A549 (cell line): ENCODE data around the gene IL10RA. TPM values are rescaled to one million over a fixed set of nuclear protein-coding genes. Genes with fewer than 3 reads are reported as not detected.

Experiments
- ATAC-seq, 2 experiments: fragments of 200-7000 bp in 1 of 2; fragments of >200 bp in 1 of 2; cut with Nextera tagmentation in 1 of 2; cut with Tn5 transposase in 1 of 2; 3 replicates each; pipeline versions ENCODE4 v1.8.0 to v1.9.1; 2018 to 2020; ENCODE audit warnings: mild to moderate bottlenecking in 1 of 2, moderate library complexity in 1 of 2
- CTCF ChIA-PET: fragments of 300-600 bp; sonication (Branson Sonifier 250); formaldehyde crosslinking; extraction: SDS; loops from one replicate; lab custom pipeline; 2021; ENCODE audit warnings: antibody characterized with exemption, inconsistent platforms; lab: Yijun Ruan, JAX
- POLR2A ChIA-PET: fragments of 350-600 bp; formaldehyde crosslinking; extraction: SDS; loops from one replicate; lab custom pipeline; 2021; ENCODE audit warnings: antibody characterized with exemption, inconsistent platforms; lab: Yijun Ruan, JAX
- DNase-seq, 2 experiments: peaks; one replicate each; pipeline versions ENCODE4 v3.0.0 to v3.0.0-alpha.2; 2011 to 2016; ENCODE audit warnings: low read depth in 1 of 2, low spot score in 1 of 2
- FAIRE-seq: peaks from 2 replicates; lab custom pipeline; 2011; peaks lifted over from hg19 to GRCh38; lab: Jason Lieb, UNC
- H3K27ac ChIP-seq, 2 experiments: fragments of >200 bp; sonication (Bioruptor Twin); formaldehyde crosslinking; 3 replicates each; pipeline ENCODE4 v1.5.1; 2016 to 2017
- H3K4me1 ChIP-seq: fragments of >200 bp; sonication (Bioruptor Twin); formaldehyde crosslinking; 3 replicates; pipeline ENCODE4 v1.6.1; 2016
- H3K4me2 ChIP-seq: fragments of >200 bp; sonication (Bioruptor Twin); formaldehyde crosslinking; 3 replicates; pipeline ENCODE4 v1.6.1; 2016
- H3K4me3 ChIP-seq: fragments of >200 bp; sonication (Bioruptor Twin); formaldehyde crosslinking; 3 replicates; pipeline ENCODE4 v1.5.1; 2016
- H3K9me3 ChIP-seq: fragments of >200 bp; sonication (Bioruptor Twin); formaldehyde crosslinking; 3 replicates; pipeline ENCODE4 v1.6.1; 2016
- ATOH8 ChIP-seq: fragments of 250-450 bp; sonication (Bioruptor Pico); IDR thresholded peaks from 2 replicates; pipeline ENCODE4 v1.5.0; 2020; ENCODE audit warnings: low read depth, mild to moderate bottlenecking, moderate library complexity
- CBX2 ChIP-seq: fragments of 200-600 bp; sonication (generic); IDR thresholded peaks from 2 replicates; pipeline ENCODE4 v1.6.1; 2016; ENCODE audit warnings: low read depth, mild to moderate bottlenecking, borderline replicate concordance
- CBX8 ChIP-seq: fragments of 200-600 bp; sonication (generic); IDR thresholded peaks from 2 replicates; pipeline ENCODE4 v1.6.1; 2016
- CEBPB ChIP-seq, 2 experiments: fragments of >200 bp in 1 of 2; sonication (Bioruptor Twin) in 1 of 2; formaldehyde crosslinking in 1 of 2; IDR thresholded peaks; 2 replicates each; pipeline ENCODE4 v1.6.1; 2012 to 2016
- CHD2 ChIP-seq: fragments of 150-350 bp; IDR thresholded peaks from 2 replicates; pipeline ENCODE4 v1.6.1; 2014; ENCODE audit warnings: low read length; ENCODE audit not compliant: partially characterized antibody
- CHD4 ChIP-seq: fragments of 200-600 bp; sonication (generic); IDR thresholded peaks from 2 replicates; pipeline ENCODE4 v1.6.1; 2016; ENCODE audit warnings: antibody characterized with exemption, mild to moderate bottlenecking, borderline replicate concordance
- FOSL2 ChIP-seq, 2 experiments: fragments of 450-650 bp in 1 of 2; fragments of >200 bp in 1 of 2; sonication (Bioruptor Twin) in 1 of 2; formaldehyde crosslinking; IDR thresholded peaks; 2 replicates each; pipeline versions ENCODE4 v1.5.0 to v1.6.1; 2016 to 2020; ENCODE audit warnings: mild to moderate bottlenecking in 1 of 2, moderate library complexity in 1 of 2
- HDAC2 ChIP-seq: fragments of 200-600 bp; sonication (generic); IDR thresholded peaks from 2 replicates; pipeline ENCODE4 v1.6.1; 2016
- HOXB13 ChIP-seq: fragments of 250-450 bp; sonication (Bioruptor Pico); IDR thresholded peaks from 2 replicates; pipeline ENCODE4 v1.5.0; 2020; ENCODE audit warnings: low read depth, mild to moderate bottlenecking, moderate library complexity
- HOXB5 ChIP-seq: fragments of 250-450 bp; sonication (Bioruptor Pico); IDR thresholded peaks from 2 replicates; pipeline ENCODE4 v1.5.0; 2020; ENCODE audit warnings: mild to moderate bottlenecking, moderate library complexity
- JUN ChIP-seq, 2 experiments: fragments of >200 bp; sonication (Bioruptor Twin); formaldehyde crosslinking; IDR thresholded peaks; 2 replicates in 1 of 2; 3 replicates in 1 of 2; pipeline ENCODE4 v1.6.1; 2016 to 2017
- JUNB ChIP-seq: fragments of >200 bp; sonication (Bioruptor Twin); formaldehyde crosslinking; IDR thresholded peaks from 2 replicates; pipeline ENCODE4 v1.6.1; 2016
- KDM1A ChIP-seq: fragments of 200-600 bp; sonication (generic); IDR thresholded peaks from 2 replicates; pipeline ENCODE4 v1.6.1; 2016; ENCODE audit warnings: low read depth, mild to moderate bottlenecking
- NFE2L2 ChIP-seq: fragments of 150-350 bp; conservative IDR thresholded peaks from 2 replicates; pipeline ENCODE4 v1.6.1; 2014; ENCODE audit warnings: low read length
- NPAS2 ChIP-seq: fragments of 250-450 bp; sonication (Bioruptor Pico); IDR thresholded peaks from 2 replicates; pipeline ENCODE4 v1.8.0; 2022; ENCODE audit warnings: mild to moderate bottlenecking, moderate library complexity, borderline replicate concordance
- POLR2A ChIP-seq: IDR thresholded peaks from 2 replicates; pipeline ENCODE4 v1.6.1; 2012; ENCODE audit warnings: mild to moderate bottlenecking, low read length
- SMC3 ChIP-seq: fragments of >200 bp; sonication (Bioruptor Twin); formaldehyde crosslinking; IDR thresholded peaks from 3 replicates; pipeline ENCODE4 v1.6.1; 2018; ENCODE audit warnings: inconsistent platforms
- TP53 ChIP-seq: fragments of 250-450 bp; sonication (Bioruptor Pico); IDR thresholded peaks from 2 replicates; pipeline ENCODE4 v1.5.0; 2021; ENCODE audit warnings: mild to moderate bottlenecking, moderate library complexity
- ZFP36 ChIP-seq: fragments of 450-650 bp; IDR thresholded peaks from 2 replicates; pipeline ENCODE4 v1.6.1; 2014; ENCODE audit warnings: borderline replicate concordance; ENCODE audit not compliant: partially characterized antibody
- ZNF302 ChIP-seq: fragments of 250-450 bp; sonication (Bioruptor Pico); IDR thresholded peaks from 2 replicates; pipeline ENCODE4 v1.9.0; 2021; ENCODE audit warnings: inconsistent platforms, mild to moderate bottlenecking, moderate library complexity
- WGBS: methylation state at CpG from one replicate; pipeline ENCODE4 v1.1.6; 2017; ENCODE audit errors: missing lambda C conversion rate; 5-methylcytosine and 5-hydroxymethylcytosine counted together
- polyA plus RNA-seq, 4 experiments: library from polyadenylated mRNA; depleted of rRNA in 3 of 4; stranded (reverse); fragments of >200 nt; fragmentation: RNase III in 1 of 4; extraction: RNeasy Plus Mini Kit Qiagen cat#74134 plus additional on column Dnase treatment in 1 of 4; gene quantifications; 2 replicates in 3 of 4; 3 replicates in 1 of 4; pipeline ENCODE4 v1.2.3, GENCODE V29; 2011 to 2017
- TF ChIP-seq, protein P1 (sequence below): fragments of 450-650 bp; IDR thresholded peaks from 2 replicates; pipeline ENCODE4 v1.6.1; 2014; ENCODE audit warnings: antibody characterized with exemption
- TF ChIP-seq, protein P2 (sequence below): fragments of >200 bp; sonication (Bioruptor Twin); formaldehyde crosslinking; IDR thresholded peaks from 3 replicates; pipeline ENCODE4 v1.6.1; 2016
- TF ChIP-seq, protein P3 (sequence below): fragments of >200 bp; sonication (Bioruptor Twin); formaldehyde crosslinking; IDR thresholded peaks from 3 replicates; pipeline ENCODE4 v1.5.1; 2016
- TF ChIP-seq, protein P4 (sequence below): fragments of 250-450 bp; sonication (Bioruptor Pico); IDR thresholded peaks from 2 replicates; pipeline ENCODE4 v1.5.0; 2021; ENCODE audit warnings: mild to moderate bottlenecking, moderate library complexity, borderline replicate concordance
- TF ChIP-seq, protein P5 (sequence below): IDR thresholded peaks from 2 replicates; pipeline ENCODE4 v1.6.1; 2012

IL10RA gene
- polyA plus RNA-seq, 2 of the 4 experiments (the other 2 are of a cell fraction): 0.03 to 0.17 TPM

DNA sequence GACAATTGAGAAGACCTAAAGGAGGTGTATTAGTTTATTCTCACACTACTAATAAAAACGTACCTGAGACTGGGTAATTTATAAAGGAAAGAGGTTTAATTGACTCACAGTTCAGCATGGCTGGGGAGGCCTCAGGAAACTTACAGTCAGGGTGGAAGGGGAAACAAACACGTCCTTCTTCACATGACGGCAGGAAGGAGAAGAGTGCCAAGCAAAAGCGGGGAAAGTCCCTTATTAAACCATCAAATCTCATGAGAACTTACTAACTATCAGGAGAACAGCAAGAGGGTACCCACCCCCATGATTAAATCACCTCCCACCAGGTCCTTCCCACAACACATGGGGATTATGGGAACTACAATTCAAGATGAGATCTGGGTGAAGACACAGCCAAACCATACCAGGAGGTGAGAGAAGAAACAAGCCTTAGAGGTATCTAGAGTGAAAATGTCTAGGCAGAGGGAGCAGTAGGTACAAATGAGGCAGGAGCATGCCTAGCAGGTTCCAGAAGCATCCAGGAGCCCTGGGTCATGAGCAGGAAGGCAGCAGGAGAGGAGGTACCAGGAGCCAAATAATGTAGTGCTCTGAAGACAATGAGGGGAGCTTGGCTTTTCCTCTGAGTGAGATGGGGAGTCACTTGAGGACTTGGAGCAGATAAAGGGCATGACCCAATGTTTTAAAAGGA, 31.6 kb downstream of the IL10RA start:
- H3K4me3 ChIP-seq: no peak overlapping the region
- FAIRE-seq (no peak), DNase-seq (no peak), ATAC-seq (no peak)
- no peaks in the 10 kb centered on the region for H3K4me1 ChIP-seq
- H3K9me3 ChIP-seq: peaks cover 6% of the 10 kb centered on the region; the same call in 2 of the 3 replicates
- H3K27ac ChIP-seq: no peak overlapping the region
- no peak for TF ChIP-seq NPAS2 (CRISPR knock-in tag)
- no peak for TF ChIP-seq TP53 (CRISPR knock-in tag)
- no peak for TF ChIP-seq SMC3
- no peak overlapping the region for H3K4me2 ChIP-seq
- ChIA-PET CTCF (no interaction called here), POLR2A (no interaction called here)
- WGBS: 48% methylated on average over 4 of the region's 4 CpGs

- no peak for FAIRE-seq
- POLR2A ChIA-PET: no interaction called here
- no peak for ATAC-seq
- DNase-seq: no peak
- 2% methylated on average over 2 of the region's 2 CpGs for WGBS
- Histone ChIP-seq H3K4me1 (no peaks in the 10 kb centered on the region), H3K4me2 (no peak overlapping the region), H3K27ac (no peak overlapping the region), H3K9me3 (peaks cover 6% of the 10 kb centered on the region; the same call in 2 of the 3 replicates), H3K4me3 (no peak overlapping the region)
- CTCF ChIA-PET: no interaction called here
- TF ChIP-seq FOSL2 (IDR thresholded peaks at IDR 0.05): no peak
- TF ChIP-seq FOSL2 (CRISPR knock-in tag; IDR thresholded peaks at IDR 0.05): no peak
- TF ChIP-seq POLR2A: no peak
- no peak for TF ChIP-seq HDAC2
- TF ChIP-seq NFE2L2: no peak
- no peak for TF ChIP-seq CBX2
- TF ChIP-seq CHD4: no peak
- TF ChIP-seq HOXB13 (CRISPR knock-in tag): no peak
- TF ChIP-seq, protein P1, sequence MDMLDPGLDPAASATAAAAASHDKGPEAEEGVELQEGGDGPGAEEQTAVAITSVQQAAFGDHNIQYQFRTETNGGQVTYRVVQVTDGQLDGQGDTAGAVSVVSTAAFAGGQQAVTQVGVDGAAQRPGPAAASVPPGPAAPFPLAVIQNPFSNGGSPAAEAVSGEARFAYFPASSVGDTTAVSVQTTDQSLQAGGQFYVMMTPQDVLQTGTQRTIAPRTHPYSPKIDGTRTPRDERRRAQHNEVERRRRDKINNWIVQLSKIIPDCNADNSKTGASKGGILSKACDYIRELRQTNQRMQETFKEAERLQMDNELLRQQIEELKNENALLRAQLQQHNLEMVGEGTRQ: no peak
- no peak for TF ChIP-seq KDM1A
- TF ChIP-seq, protein P2, sequence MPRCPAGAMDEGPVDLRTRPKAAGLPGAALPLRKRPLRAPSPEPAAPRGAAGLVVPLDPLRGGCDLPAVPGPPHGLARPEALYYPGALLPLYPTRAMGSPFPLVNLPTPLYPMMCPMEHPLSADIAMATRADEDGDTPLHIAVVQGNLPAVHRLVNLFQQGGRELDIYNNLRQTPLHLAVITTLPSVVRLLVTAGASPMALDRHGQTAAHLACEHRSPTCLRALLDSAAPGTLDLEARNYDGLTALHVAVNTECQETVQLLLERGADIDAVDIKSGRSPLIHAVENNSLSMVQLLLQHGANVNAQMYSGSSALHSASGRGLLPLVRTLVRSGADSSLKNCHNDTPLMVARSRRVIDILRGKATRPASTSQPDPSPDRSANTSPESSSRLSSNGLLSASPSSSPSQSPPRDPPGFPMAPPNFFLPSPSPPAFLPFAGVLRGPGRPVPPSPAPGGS: no peak
- TF ChIP-seq ZFP36: no peak
- no peak for TF ChIP-seq CHD2
- no peak for TF ChIP-seq JUN (IDR thresholded peaks at IDR 0.05)
- TF ChIP-seq HOXB5 (CRISPR knock-in tag): no peak
- TF ChIP-seq JUNB: no peak
Observed at GRCh38 chr11:118018401-118018800, 32.2 kb downstream of the IL10RA start.

- no peak overlapping the region for H3K4me3 ChIP-seq
- no peaks in the 10 kb centered on the region for H3K4me1 ChIP-seq
- POLR2A ChIA-PET: no interaction called here
- peaks cover 6% of the 10 kb centered on the region; the same call in 2 of the 3 replicates for H3K9me3 ChIP-seq
- H3K4me2 ChIP-seq: no peak overlapping the region
- FAIRE-seq (no peak), DNase-seq (no peak), ATAC-seq (no peak)
- CTCF ChIA-PET: interaction anchor here (0.7 kb wide), 1 partner anchor 32 kb away, joined by 3 read pairs; no protein-coding TSS in a partner anchor
- H3K27ac ChIP-seq: no peak overlapping the region
- 12% methylated on average over 1 of the region's 1 CpG for whole genome bisulfite sequencing
- TF ChIP-seq CBX8 (no peak), ZNF302 (no peak), ATOH8 (no peak), SMC3 (no peak), CHD4 (no peak), CEBPB (IDR thresholded peaks at IDR 0.05) (no peak)
- TF ChIP-seq, protein P3, sequence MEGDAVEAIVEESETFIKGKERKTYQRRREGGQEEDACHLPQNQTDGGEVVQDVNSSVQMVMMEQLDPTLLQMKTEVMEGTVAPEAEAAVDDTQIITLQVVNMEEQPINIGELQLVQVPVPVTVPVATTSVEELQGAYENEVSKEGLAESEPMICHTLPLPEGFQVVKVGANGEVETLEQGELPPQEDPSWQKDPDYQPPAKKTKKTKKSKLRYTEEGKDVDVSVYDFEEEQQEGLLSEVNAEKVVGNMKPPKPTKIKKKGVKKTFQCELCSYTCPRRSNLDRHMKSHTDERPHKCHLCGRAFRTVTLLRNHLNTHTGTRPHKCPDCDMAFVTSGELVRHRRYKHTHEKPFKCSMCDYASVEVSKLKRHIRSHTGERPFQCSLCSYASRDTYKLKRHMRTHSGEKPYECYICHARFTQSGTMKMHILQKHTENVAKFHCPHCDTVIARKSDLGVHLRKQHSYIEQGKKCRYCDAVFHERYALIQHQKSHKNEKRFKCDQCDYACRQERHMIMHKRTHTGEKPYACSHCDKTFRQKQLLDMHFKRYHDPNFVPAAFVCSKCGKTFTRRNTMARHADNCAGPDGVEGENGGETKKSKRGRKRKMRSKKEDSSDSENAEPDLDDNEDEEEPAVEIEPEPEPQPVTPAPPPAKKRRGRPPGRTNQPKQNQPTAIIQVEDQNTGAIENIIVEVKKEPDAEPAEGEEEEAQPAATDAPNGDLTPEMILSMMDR: no peak
- TF ChIP-seq, protein P2: no peak
- TF ChIP-seq, protein P4, sequence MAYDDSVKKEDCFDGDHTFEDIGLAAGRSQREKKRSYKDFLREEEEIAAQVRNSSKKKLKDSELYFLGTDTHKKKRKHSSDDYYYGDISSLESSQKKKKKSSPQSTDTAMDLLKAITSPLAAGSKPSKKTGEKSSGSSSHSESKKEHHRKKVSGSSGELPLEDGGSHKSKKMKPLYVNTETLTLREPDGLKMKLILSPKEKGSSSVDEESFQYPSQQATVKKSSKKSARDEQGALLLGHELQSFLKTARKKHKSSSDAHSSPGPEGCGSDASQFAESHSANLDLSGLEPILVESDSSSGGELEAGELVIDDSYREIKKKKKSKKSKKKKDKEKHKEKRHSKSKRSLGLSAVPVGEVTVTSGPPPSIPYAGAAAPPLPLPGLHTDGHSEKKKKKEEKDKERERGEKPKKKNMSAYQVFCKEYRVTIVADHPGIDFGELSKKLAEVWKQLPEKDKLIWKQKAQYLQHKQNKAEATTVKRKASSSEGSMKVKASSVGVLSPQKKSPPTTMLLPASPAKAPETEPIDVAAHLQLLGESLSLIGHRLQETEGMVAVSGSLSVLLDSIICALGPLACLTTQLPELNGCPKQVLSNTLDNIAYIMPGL (CRISPR knock-in tag): no peak
- TF ChIP-seq, protein P5, sequence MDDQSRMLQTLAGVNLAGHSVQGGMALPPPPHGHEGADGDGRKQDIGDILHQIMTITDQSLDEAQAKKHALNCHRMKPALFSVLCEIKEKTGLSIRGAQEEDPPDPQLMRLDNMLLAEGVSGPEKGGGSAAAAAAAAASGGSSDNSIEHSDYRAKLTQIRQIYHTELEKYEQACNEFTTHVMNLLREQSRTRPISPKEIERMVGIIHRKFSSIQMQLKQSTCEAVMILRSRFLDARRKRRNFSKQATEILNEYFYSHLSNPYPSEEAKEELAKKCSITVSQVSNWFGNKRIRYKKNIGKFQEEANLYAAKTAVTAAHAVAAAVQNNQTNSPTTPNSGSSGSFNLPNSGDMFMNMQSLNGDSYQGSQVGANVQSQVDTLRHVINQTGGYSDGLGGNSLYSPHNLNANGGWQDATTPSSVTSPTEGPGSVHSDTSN: no peak
Observed at GRCh38 chr11:118021146-118021545, 35.0 kb downstream of the IL10RA start.
